ENCODE data around the gene SLC22A4. TPM values are rescaled to one million over a fixed set of nuclear protein-coding genes. Genes with fewer than 3 reads are reported as not detected.
A peak's percentile ranks its signal among the peaks of the same experiment; 100 is the strongest.

SLC22A4 gene
- total RNA-seq, 6 donors from 2014 or later = 3.9 to 17.8 (median 8.1) TPM

DNA sequence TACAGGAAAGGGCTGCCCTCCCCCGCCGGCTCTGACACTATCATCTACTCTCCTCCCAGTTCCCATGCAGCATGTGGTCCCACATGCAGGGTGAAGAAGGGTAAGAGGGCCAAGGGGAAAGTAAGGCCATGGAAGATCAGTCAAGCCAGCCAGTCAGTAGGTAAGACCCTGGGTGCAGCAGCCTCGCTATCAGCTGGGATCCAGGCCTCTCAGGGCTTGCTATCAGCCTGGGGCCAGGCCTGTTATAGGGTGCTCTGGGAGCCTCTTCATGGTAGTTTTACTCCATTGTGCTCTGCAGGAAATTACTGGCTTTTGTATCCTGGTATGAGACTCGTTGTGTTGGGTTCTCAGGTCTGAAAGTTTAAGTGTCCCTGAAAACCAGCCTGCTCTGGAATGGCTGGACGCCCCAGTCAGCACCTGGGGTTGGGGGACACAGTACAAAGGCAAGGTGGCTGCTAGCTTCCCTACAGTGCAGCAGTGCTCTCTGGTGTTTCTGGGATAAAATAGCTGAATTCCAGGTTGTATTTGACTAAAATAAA lies 21.4 kb downstream of the SLC22A4 start:
- no peaks in the 10 kb centered on the region for H3K9me3 ChIP-seq
- no peak overlapping the region for H3K27ac ChIP-seq
- DNase-seq (no peak), ATAC-seq (ENCODE audit: low FRiP score in 2 of 2) (no peak)
- TF ChIP-seq, protein P1, sequence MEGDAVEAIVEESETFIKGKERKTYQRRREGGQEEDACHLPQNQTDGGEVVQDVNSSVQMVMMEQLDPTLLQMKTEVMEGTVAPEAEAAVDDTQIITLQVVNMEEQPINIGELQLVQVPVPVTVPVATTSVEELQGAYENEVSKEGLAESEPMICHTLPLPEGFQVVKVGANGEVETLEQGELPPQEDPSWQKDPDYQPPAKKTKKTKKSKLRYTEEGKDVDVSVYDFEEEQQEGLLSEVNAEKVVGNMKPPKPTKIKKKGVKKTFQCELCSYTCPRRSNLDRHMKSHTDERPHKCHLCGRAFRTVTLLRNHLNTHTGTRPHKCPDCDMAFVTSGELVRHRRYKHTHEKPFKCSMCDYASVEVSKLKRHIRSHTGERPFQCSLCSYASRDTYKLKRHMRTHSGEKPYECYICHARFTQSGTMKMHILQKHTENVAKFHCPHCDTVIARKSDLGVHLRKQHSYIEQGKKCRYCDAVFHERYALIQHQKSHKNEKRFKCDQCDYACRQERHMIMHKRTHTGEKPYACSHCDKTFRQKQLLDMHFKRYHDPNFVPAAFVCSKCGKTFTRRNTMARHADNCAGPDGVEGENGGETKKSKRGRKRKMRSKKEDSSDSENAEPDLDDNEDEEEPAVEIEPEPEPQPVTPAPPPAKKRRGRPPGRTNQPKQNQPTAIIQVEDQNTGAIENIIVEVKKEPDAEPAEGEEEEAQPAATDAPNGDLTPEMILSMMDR (IDR thresholded peaks at IDR 0.05) = no peak
- TF ChIP-seq EP300 (IDR thresholded peaks at IDR 0.05) (no peak), POLR2AphosphoS5 (IDR thresholded peaks at IDR 0.05) (no peak), POLR2A (IDR thresholded peaks at IDR 0.05) (no peak)
- no peak overlapping the region for H3K4me3 ChIP-seq
- WGBS, 2 donors = 64 to 81% methylated on average over 2 to 5 of the region's 5 CpGs
- H3K36me3 ChIP-seq = peaks cover 0 to 4% (median 2%) of the 10 kb centered on the region in 4 donors
- no peaks in the 10 kb centered on the region for H3K4me1 ChIP-seq
- H3K27me3 ChIP-seq = no peaks in the 10 kb centered on the region

DNA sequence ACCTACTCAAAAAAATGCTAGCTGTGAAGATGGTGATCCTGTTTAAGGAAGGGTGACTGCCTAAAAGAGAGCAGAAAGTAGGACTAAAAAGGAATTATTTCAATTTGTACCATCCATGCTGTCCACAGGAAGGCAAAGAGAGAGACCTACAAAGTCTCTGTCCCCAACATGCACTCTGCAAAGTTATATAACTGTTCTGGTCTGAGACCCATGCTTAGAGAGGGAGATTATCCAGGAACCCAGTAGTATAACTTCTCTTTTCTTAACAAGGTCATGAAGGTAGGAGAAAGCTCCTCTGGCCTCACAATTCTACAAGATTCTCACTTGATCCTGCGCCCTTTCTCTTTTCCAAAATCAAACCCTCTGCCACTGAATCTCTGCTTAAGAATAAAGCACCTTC lies 25.8 kb downstream of the SLC22A4 start:
- TF ChIP-seq EP300 (IDR thresholded peaks at IDR 0.05) (no peak), POLR2AphosphoS5 (IDR thresholded peaks at IDR 0.05) (no peak), POLR2A (IDR thresholded peaks at IDR 0.05) (no peak)
- TF ChIP-seq, protein P1 (IDR thresholded peaks at IDR 0.05) = no peak
- no peaks in the 10 kb centered on the region for H3K4me1 ChIP-seq
- WGBS, 2 donors = 88 to 96% methylated on average over 1 of the region's 1 CpG
- no peak for DNase-seq
- no peak overlapping the region for H3K4me3 ChIP-seq
- H3K36me3 ChIP-seq = peaks cover 0 to 9% (median 4%) of the 10 kb centered on the region in 4 donors
- no peak overlapping the region for H3K27ac ChIP-seq
- no peaks in the 10 kb centered on the region for H3K9me3 ChIP-seq
- no peak for ATAC-seq (ENCODE audit: low FRiP score in 2 of 2)
- H3K27me3 ChIP-seq = no peaks in the 10 kb centered on the region

DNA sequence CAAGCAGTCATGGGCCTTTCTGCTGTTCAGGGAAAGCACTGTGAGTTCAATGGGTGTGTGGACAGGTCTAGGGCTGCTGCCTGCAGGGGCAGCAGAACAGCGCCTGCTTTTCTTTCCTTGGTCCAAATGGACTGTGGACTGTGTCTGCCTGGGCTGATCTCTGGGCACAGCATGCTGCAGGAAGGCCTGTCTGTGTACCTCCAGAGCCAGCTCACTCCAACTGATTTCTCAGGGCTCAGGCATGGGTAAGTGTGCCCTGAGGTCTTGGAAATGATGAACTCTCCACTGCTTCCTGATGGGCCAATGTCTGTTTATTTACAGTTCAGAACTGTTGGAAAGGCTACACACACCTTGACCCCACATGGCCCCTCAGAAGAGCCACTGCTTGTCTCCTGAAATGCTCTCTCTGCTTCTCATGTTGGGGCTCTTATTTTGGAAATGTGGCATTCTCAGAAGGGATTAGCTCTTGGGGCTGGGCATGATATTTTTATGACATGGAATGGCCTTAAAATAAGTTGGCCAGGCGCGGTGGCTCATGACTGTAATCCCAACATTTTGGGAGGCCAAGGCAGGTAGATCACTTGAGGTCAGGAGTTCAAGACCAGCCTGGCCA lies 27.0 kb downstream of the SLC22A4 start:
- no peak overlapping the region for H3K27ac ChIP-seq
- no peaks in the 10 kb centered on the region for H3K27me3 ChIP-seq
- 96 to 98% methylated on average over 2 to 3 of the region's 3 CpGs for WGBS, 2 donors
- DNase-seq (no peak), ATAC-seq (ENCODE audit: low FRiP score in 2 of 2) (no peak)
- H3K36me3 ChIP-seq = peaks cover 0 to 9% (median 2%) of the 10 kb centered on the region in 4 donors
- H3K4me1 ChIP-seq = no peaks in the 10 kb centered on the region
- H3K4me3 ChIP-seq = no peak overlapping the region
- no peaks in the 10 kb centered on the region for H3K9me3 ChIP-seq
- TF ChIP-seq, protein P1 (IDR thresholded peaks at IDR 0.05) = no peak

DNA sequence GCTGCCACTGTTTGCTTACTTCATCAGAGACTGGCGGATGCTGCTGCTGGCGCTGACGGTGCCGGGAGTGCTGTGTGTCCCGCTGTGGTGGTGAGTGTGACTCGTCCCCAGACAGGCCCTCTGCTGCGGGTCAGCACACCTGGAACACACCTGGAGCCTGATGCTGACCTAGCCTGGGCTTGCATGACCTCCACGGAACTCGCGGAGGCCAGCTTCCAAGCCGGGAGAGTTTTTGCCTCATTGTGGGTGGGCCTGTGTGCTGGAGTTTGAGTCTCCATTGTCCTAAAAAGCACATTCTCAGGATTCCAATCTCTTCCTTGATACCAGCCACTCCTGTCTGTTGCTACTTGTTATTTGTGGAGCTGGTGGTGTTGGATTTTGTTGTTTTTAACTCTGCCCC lies 28.1 kb downstream of the SLC22A4 start:
- Histone ChIP-seq H3K9me3 (no peaks in the 10 kb centered on the region), H3K36me3 (peaks cover 0 to 9% (median 3%) of the 10 kb centered on the region in 4 donors), H3K27ac (no peak overlapping the region), H3K4me3 (no peak overlapping the region), H3K4me1 (no peaks in the 10 kb centered on the region), H3K27me3 (no peaks in the 10 kb centered on the region)
- ATAC-seq (ENCODE audit: low FRiP score in 2 of 2) (no peak), DNase-seq (peak in 1 of 2 donors; percentile 53)
- WGBS, 2 donors = 67 to 68% methylated on average over 10 to 11 of the region's 11 CpGs
- TF ChIP-seq POLR2A (IDR thresholded peaks at IDR 0.05) = no peak
- TF ChIP-seq, protein P1 (IDR thresholded peaks at IDR 0.05) = no peak
- no peak for TF ChIP-seq EP300 (IDR thresholded peaks at IDR 0.05)
- no peak for TF ChIP-seq POLR2AphosphoS5 (IDR thresholded peaks at IDR 0.05)

DNA sequence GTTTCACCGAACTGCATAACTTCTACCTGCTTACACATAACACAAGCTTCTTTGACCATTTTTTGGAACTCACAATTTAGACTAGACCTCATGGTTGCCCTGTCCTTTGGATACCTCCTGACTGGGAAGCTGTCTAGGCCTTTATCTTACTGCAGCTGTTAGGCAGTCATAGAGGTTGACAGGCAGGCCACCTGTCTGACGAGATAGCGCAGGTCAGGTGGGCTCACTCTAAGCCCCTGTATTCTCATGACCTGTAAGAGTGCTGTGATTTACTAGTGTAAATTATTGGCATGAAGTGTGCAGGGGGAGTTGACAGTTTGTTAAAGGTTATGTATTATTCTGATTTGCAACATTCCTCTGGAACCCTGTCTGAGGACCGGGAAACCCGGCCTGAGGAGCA lies 29.0 kb downstream of the SLC22A4 start:
- no peaks in the 10 kb centered on the region for H3K9me3 ChIP-seq
- H3K4me3 ChIP-seq = no peak overlapping the region
- no peak for ATAC-seq (ENCODE audit: low FRiP score in 2 of 2)
- H3K27me3 ChIP-seq = no peaks in the 10 kb centered on the region
- no peak overlapping the region for H3K27ac ChIP-seq
- H3K36me3 ChIP-seq = peaks cover 0 to 11% (median 3%) of the 10 kb centered on the region in 4 donors
- no peak for DNase-seq
- 89 to 99% methylated on average over 5 of the region's 5 CpGs for WGBS, 2 donors
- H3K4me1 ChIP-seq = no peaks in the 10 kb centered on the region
- TF ChIP-seq EP300 (IDR thresholded peaks at IDR 0.05) (no peak), POLR2AphosphoS5 (IDR thresholded peaks at IDR 0.05) (no peak), POLR2A (IDR thresholded peaks at IDR 0.05) (no peak)
- TF ChIP-seq, protein P1 (IDR thresholded peaks at IDR 0.05) = no peak

Measured in upper lobe of left lung (tissue), 6 donors.